Caco-2 (cell line): ENCODE measurements around the gene ADM2. TPM values are rescaled to one million over a fixed set of nuclear protein-coding genes. Genes with fewer than 3 reads are reported as not detected.

ENCODE experiments used
- BruUV-seq: library from RNA; stranded (reverse); fragments of 400-500 nt; replicated peaks from 2 replicates; lab custom pipeline; 2021; lab: Mats Ljungman, UMichigan
- CTCF ChIA-PET: fragments of 300-600 bp; sonication (Branson Sonifier 250); formaldehyde crosslinking; loops from one replicate; lab custom pipeline; 2022; ENCODE audit warnings: antibody characterized with exemption; lab: Charles Lee
- POLR2A ChIA-PET: fragments of 300-600 bp; sonication (Branson Sonifier 250); formaldehyde crosslinking; loops from one replicate; lab custom pipeline; 2022; ENCODE audit warnings: antibody characterized with exemption; lab: Charles Lee
- DNase-seq, 2 experiments: peaks; one replicate each; pipeline versions ENCODE4 v3.0.0 to v3.0.0-alpha.2; 2020 to 2022
- H3K27me3 ChIP-seq: replicated peaks from 2 replicates; pipeline ENCODE4 v1.6.0; 2011; ENCODE audit warnings: low read length; ENCODE audit not compliant: control insufficient read depth, insufficient read depth
- H3K36me3 ChIP-seq: 2 replicates; pipeline ENCODE4 v1.5.1; 2011; ENCODE audit warnings: low read length; ENCODE audit not compliant: control insufficient read depth, insufficient read depth
- H3K4me1 ChIP-seq: fragments of 250-450 bp; sonication (Bioruptor Pico); 2 replicates; pipeline ENCODE4 v1.5.1; 2020; ENCODE audit warnings: mild to moderate bottlenecking
- H3K4me3 ChIP-seq: 2 replicates; pipeline ENCODE4 v1.5.1; 2011; ENCODE audit warnings: low read depth, mild to moderate bottlenecking, control low read depth, low read length
- H3K9me3 ChIP-seq: fragments of 250-450 bp; sonication (Bioruptor Pico); 2 replicates; pipeline ENCODE4 v1.5.1; 2020; ENCODE audit warnings: mild to moderate bottlenecking, moderate library complexity
- H3K27ac Mint-ChIP-seq: one replicate; pipeline ENCODE4 v1.8.0; 2022; ENCODE audit warnings: mixed read lengths; ENCODE audit not compliant: unreplicated experiment
- H3K27me3 Mint-ChIP-seq: one replicate; pipeline ENCODE4 v1.8.0; 2022; ENCODE audit warnings: mixed read lengths; ENCODE audit not compliant: insufficient read depth, unreplicated experiment
- H3K36me3 Mint-ChIP-seq: one replicate; pipeline ENCODE4 v1.8.0; 2022; ENCODE audit warnings: mild to moderate bottlenecking, mixed read lengths; ENCODE audit not compliant: insufficient read depth, unreplicated experiment
- H3K4me1 Mint-ChIP-seq: one replicate; pipeline ENCODE4 v1.8.0; 2022; ENCODE audit warnings: low read depth, mixed read lengths; ENCODE audit not compliant: unreplicated experiment
- H3K4me3 Mint-ChIP-seq: one replicate; pipeline ENCODE4 v1.8.0; 2022; ENCODE audit warnings: mild to moderate bottlenecking, moderate library complexity, mixed read lengths; ENCODE audit not compliant: unreplicated experiment
- H3K9me3 Mint-ChIP-seq: one replicate; pipeline ENCODE4 v1.8.0; 2022; ENCODE audit warnings: mixed read lengths; ENCODE audit not compliant: unreplicated experiment
- intact Hi-C: fragments of 100-400 bp; cut with micrococcal nuclease; formaldehyde crosslinking; loops from one replicate; pipeline ENCODE4 v1.10.0; 2022; ENCODE audit not compliant: unreplicated experiment
- total RNA-seq: library from RNA; stranded (reverse); gene quantifications from 2 replicates; pipeline ENCODE4 v1.2.3, GENCODE V29; 2022
- TF ChIP-seq, protein P1 (sequence below), 2 experiments: fragments of 200-600 bp in 1 of 2; IDR thresholded peaks; 1 replicate in 1 of 2; 2 replicates in 1 of 2; pipeline versions ENCODE4 v1.5.1 to v1.8.0; 2011 to 2022; ENCODE audit warnings: antibody characterized with exemption in 1 of 2, control low read depth in 1 of 2, inconsistent platforms in 1 of 2, low read depth in 1 of 2, low read length in 1 of 2, mild to moderate bottlenecking in 1 of 2, moderate library complexity in 1 of 2; ENCODE audit not compliant: insufficient read depth in 1 of 2, severe bottlenecking in 1 of 2, unreplicated experiment in 1 of 2

Gene ADM2
- total RNA-seq, 1 experiment from 2014 or later: 30.5 TPM

DNA sequence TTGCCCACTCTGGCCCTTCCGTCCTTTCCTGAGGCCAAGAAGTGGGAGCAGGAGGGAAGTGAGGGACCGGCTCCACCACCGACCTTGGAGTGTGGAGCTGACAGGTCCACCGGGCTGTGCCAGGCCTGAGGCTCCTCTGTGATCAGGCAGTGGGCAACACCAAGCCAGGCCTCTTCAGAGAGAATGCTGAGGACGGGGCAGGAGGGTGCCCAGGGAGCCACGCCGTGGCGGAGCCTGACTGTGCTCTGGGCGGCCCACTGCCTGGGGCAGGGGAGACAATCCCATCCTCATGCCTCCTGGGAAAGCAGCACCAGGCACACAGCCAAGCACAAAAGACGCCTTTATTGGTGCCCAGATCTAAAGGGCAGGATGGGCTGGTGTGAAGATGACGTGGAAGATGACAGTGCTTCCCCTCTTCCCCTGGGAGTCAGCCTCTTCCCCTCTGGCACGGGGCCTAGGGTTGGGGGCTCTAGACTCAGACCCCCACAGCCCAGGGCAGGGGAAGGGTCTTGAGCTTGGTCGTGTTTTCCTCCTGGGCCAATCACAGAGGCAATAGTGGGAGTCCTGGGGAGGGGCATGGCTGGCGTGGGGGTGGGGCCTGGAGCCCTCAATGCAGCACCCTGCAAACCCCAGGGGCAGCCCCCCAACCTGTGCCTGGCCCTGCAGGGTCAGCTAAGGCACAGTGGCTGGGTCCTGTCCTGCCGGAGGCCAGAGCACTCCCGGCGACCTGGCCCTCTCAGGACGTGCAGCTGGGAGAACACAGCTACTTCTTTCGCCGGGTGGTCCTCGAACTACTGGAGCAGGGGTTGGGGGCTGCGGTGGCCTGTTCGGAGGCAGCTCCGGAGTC lies 21.5 kb downstream of the ADM2 start:
- H3K4me3 Mint-ChIP-seq: no peak overlapping the region
- Histone ChIP-seq H3K4me1 (peaks cover 2% of the 10 kb centered on the region; the same call in 1 of the 2 replicates), H3K36me3 (no peaks in the 10 kb centered on the region; the same call in 1 of the 2 replicates), H3K9me3 (no peaks in the 10 kb centered on the region), H3K4me3 (no peak overlapping the region), H3K27me3 (no peaks in the 10 kb centered on the region)
- no peaks in the 10 kb centered on the region for H3K9me3 Mint-ChIP-seq
- H3K36me3 Mint-ChIP-seq: peaks cover 2% of the 10 kb centered on the region
- peaks cover 3% of the 10 kb centered on the region for H3K4me1 Mint-ChIP-seq
- TF ChIP-seq, protein P1, sequence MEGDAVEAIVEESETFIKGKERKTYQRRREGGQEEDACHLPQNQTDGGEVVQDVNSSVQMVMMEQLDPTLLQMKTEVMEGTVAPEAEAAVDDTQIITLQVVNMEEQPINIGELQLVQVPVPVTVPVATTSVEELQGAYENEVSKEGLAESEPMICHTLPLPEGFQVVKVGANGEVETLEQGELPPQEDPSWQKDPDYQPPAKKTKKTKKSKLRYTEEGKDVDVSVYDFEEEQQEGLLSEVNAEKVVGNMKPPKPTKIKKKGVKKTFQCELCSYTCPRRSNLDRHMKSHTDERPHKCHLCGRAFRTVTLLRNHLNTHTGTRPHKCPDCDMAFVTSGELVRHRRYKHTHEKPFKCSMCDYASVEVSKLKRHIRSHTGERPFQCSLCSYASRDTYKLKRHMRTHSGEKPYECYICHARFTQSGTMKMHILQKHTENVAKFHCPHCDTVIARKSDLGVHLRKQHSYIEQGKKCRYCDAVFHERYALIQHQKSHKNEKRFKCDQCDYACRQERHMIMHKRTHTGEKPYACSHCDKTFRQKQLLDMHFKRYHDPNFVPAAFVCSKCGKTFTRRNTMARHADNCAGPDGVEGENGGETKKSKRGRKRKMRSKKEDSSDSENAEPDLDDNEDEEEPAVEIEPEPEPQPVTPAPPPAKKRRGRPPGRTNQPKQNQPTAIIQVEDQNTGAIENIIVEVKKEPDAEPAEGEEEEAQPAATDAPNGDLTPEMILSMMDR (IDR thresholded peaks at IDR 0.05; ENCODE audit: insufficient read depth in 1 of 2, low read depth in 1 of 2, low read length in 1 of 2, severe bottlenecking in 1 of 2, unreplicated experiment in 1 of 2): no peak
- ChIA-PET POLR2A (no interaction called here), CTCF (no interaction called here)
- H3K27me3 Mint-ChIP-seq: no peaks in the 10 kb centered on the region
- TSS peak; percentile 29 for BruUV-seq
- H3K27ac Mint-ChIP-seq: no peak overlapping the region
- no peak for DNase-seq
- intact Hi-C loops: loop anchor here (10.0 kb wide), 1 partner anchor 108 kb away; no protein-coding TSS in a partner anchor

- Histone ChIP-seq H3K9me3 (no peaks in the 10 kb centered on the region), H3K36me3 (no peaks in the 10 kb centered on the region; the same call in 1 of the 2 replicates), H3K27me3 (no peaks in the 10 kb centered on the region), H3K4me3 (no peak overlapping the region), H3K4me1 (no peaks in the 10 kb centered on the region)
- ChIA-PET POLR2A (no interaction called here), CTCF (no interaction called here)
- TF ChIP-seq, protein P1 (IDR thresholded peaks at IDR 0.05; ENCODE audit: insufficient read depth in 1 of 2, low read depth in 1 of 2, low read length in 1 of 2, severe bottlenecking in 1 of 2, unreplicated experiment in 1 of 2): no peak
- BruUV-seq: no TSS peak
- peak in 1 of 2 experiments; percentile 31 for DNase-seq
- Mint-ChIP-seq H3K9me3 (no peaks in the 10 kb centered on the region), H3K36me3 (peaks cover 8% of the 10 kb centered on the region), H3K4me1 (no peaks in the 10 kb centered on the region), H3K4me3 (no peak overlapping the region), H3K27me3 (no peaks in the 10 kb centered on the region), H3K27ac (no peak overlapping the region)
- intact Hi-C loops: loop anchor here (10.0 kb wide), 1 partner anchor 109 kb away; no protein-coding TSS in a partner anchor
These were observed 22.3 kb downstream of the ADM2 start for GRCh38 chr22:50503475-50504145.
